Heart right ventricle (tissue), 16 donors: Measurements from ENCODE around the gene WDFY4. TPM values are rescaled to one million over a fixed set of nuclear protein-coding genes. Genes with fewer than 3 reads are reported as not detected.
A peak's percentile ranks its signal among the peaks of the same experiment; 100 is the strongest.

ENCODE experiments used
- ATAC-seq, 8 donors: fragments of 200-7000 bp; cut with Tn5 transposase; one replicate each; pipeline ENCODE4 v1.9.1; 2020; ENCODE audit warnings: mild to moderate bottlenecking in 8 of 8, moderate library complexity in 8 of 8, moderate number of reproducible peaks in 1 of 8
- DNase-seq, 2 donors: peaks; one replicate each; pipeline ENCODE4 v3.0.0-alpha.2; 2020
- H3K27ac ChIP-seq, 10 donors: fragments of 200-600 bp; sonication (generic) in 2 of 10; one replicate each; pipeline versions ENCODE4 v1.5.0 to v1.8.0; 2020 to 2022; ENCODE audit warnings: mild to moderate bottlenecking in 3 of 10
- H3K27me3 ChIP-seq, 7 donors: fragments of 200-600 bp; one replicate each; pipeline ENCODE4 v1.8.0; 2021 to 2022; ENCODE audit warnings: mild to moderate bottlenecking in 2 of 7
- H3K36me3 ChIP-seq, 9 donors: fragments of 200-600 bp; sonication (generic) in 1 of 9; one replicate each; pipeline versions ENCODE4 v1.5.0 to v1.8.0; 2020 to 2022; ENCODE audit warnings: mild to moderate bottlenecking in 2 of 9
- H3K4me1 ChIP-seq, 9 donors: fragments of 200-600 bp; sonication (generic) in 1 of 9; one replicate each; pipeline versions ENCODE4 v1.5.0 to v1.8.0; 2020 to 2022; ENCODE audit warnings: mild to moderate bottlenecking in 4 of 9
- H3K4me3 ChIP-seq, 10 donors: fragments of 200-600 bp; sonication (generic) in 2 of 10; one replicate each; pipeline versions ENCODE4 v1.5.0 to v1.8.0; 2020 to 2022; ENCODE audit warnings: mild to moderate bottlenecking in 7 of 10, moderate library complexity in 2 of 10
- H3K9me3 ChIP-seq, 11 donors: fragments of 200-600 bp in 10 of 11; sonication (generic) in 2 of 11; one replicate each; pipeline versions ENCODE4 v1.5.0 to v1.8.0; 2013 to 2022; ENCODE audit warnings: mild to moderate bottlenecking in 2 of 11, control low read depth in 1 of 11, moderate library complexity in 1 of 11
- CTCF ChIP-seq, 9 donors: fragments of 200-600 bp; sonication (generic) in 2 of 9; IDR thresholded peaks; one replicate each; pipeline versions ENCODE4 v1.5.0 to v1.8.0; 2021 to 2022; ENCODE audit warnings: antibody characterized with exemption in 9 of 9, mild to moderate bottlenecking in 5 of 9, moderate library complexity in 1 of 9
- WGBS, 2 donors: extraction: QIAGEN DNeasy Blood & Tissue Kit; methylation state at CpG; one replicate each; pipeline ENCODE4 v1.1.7; 2013; ENCODE audit warnings: inconsistent platforms in 1 of 2; 5-methylcytosine and 5-hydroxymethylcytosine counted together
- intact Hi-C, 10 donors: fragments of 100-400 bp; cut with DNase I; formaldehyde crosslinking; loops; one replicate each; pipeline versions ENCODE4 v1.11.1 to v1.14.2; 2022
- polyA plus RNA-seq, 2 donors: library from polyadenylated mRNA; stranded (reverse); fragments of 200-250 nt; gene quantifications; one replicate each; pipeline ENCODE4 v1.2.3, GENCODE V29; 2013
- total RNA-seq, 10 donors: library from RNA; stranded (reverse); fragmentation: NEBNext Ultra II Directional in 3 of 10; extraction: Animal tissue kit (Norgen Biotek cat#: 25700) in 3 of 10; gene quantifications; one replicate each; pipeline versions ENCODE4 v1.2.1 to v1.2.4, GENCODE V29; 2021 to 2023
- donor health status: Arrhythmogenic right ventricular cardiomyopathy.
- donor health status: ischemic (EF 13 %, LVEDD 7.1; RV severe dilation, severe dysfunction).
- donor health status: healthy with polysubstance abuse.
- donor health status: DM: no; HTN: yes; CAD: no.
- donor health status: DM: no; HTN: no; CAD: no.
- donor health status: ischemic (EF 25% LVEDD 6.9; RV normal size, moderate dysfunction).
- donor health status: ischemic (EF 25% LVEDD 5.7; RV mildly dilated, moderate dysfunction).
- donor health status: healthy.
- donor health status: DM: yes; HTN: yes; CAD: no.
- donor health status: Ischemic cardiomyopathy.
- donor health status: ischemic (EF 35%, LVEDD 5.7; RV mildly dilated, moderate dysfunction).
- donor health status: nonischemic (EF 11% LVEDD 7.7; RV severe dilation, severe dysfunction).
- donor health status: DM: yes; HTN: yes; CAD: no.
- donor health status: PGD.
- donor health status: ischemic (EF 29% LVEDD 5.4; RV normal size, mild dysfunction).
- donor health status: nonischemic (EF 23%, LVEDD 6.1; RV moderate dilation, normal function).

The WDFY4 gene
- total and polyA plus RNA-seq, 12 donors, result 0.59 to 7.4 (median 0.92) TPM

DNA sequence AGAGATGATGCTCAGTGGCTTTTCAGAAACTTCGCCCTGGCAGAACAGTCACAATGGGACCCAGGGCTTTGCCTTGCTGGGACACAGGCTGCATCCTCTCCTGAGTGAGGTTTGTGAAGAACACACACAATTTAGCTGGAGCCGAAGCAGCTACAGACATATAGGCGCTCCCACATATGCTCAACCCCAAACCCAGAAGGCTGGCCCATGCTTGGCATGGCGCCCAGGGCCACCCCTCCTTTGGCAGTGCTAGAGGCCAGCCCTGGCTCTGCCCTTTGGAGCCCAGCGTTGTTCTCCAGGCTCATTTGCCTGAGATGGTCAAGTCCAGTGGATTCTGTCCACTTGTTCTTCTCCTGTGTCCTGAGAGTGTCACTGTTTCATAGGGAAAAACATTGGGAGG lies 94.4 kb downstream of the WDFY4 start:
- 85 to 89% methylated on average over 5 of the region's 5 CpGs for WGBS, 2 donors
- no peak overlapping the region for H3K4me3 ChIP-seq
- no peak for DNase-seq
- H3K36me3 ChIP-seq, result peaks cover 0 to 31% (median 0%) of the 10 kb centered on the region in 9 donors
- intact Hi-C loops, result no loop called here
- ATAC-seq, result no peak
- peak in 1 of 9 donors; percentile 11 for TF ChIP-seq CTCF (IDR thresholded peaks at IDR 0.05)
- H3K4me1 ChIP-seq, result peaks cover 0 to 13% (median 0%) of the 10 kb centered on the region in 9 donors
- H3K27ac ChIP-seq, result no peak overlapping the region
- no peaks in the 10 kb centered on the region for H3K9me3 ChIP-seq
- H3K27me3 ChIP-seq, result no peaks in the 10 kb centered on the region

DNA sequence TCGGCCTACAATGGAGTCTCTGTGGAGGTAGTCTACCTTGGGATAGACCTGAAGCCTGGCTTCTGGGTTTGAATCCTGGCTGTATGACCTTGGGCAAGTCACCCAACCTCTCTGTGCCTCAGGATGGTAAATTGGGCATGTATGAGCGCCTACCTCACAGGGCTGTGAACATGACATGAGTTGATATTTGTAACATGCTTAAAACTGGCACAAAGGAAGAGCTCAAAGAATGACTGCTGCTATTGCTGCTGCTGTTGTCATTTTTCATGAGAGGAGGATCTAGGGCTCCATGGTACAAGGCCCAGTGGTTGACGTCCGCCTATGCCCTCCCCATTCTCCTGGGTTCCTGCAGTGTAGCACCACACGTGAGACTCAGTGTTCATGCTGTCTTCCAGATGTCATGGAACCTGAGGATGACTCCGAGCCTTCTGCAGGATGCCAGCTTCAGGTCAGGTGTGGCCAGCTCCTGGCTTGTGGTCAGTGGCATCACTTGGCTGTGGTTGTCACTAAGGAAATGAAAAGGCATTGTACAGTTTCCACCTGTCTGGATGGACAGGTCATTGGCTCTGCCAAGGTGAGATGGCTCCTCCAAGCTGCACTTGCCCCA lies 95.0 kb downstream of the WDFY4 start:
- H3K27me3 ChIP-seq, result no peaks in the 10 kb centered on the region
- DNase-seq (no peak), ATAC-seq (no peak)
- no peaks in the 10 kb centered on the region for H3K9me3 ChIP-seq
- H3K36me3 ChIP-seq, result peaks cover 0 to 31% (median 0%) of the 10 kb centered on the region in 9 donors
- intact Hi-C loops, result no loop called here
- H3K27ac ChIP-seq, result no peak overlapping the region
- WGBS, 2 donors, result 96 to 99% methylated on average over 6 of the region's 6 CpGs
- no peak overlapping the region for H3K4me3 ChIP-seq
- TF ChIP-seq CTCF (IDR thresholded peaks at IDR 0.05), result no peak
- peaks cover 0 to 13% (median 0%) of the 10 kb centered on the region in 9 donors for H3K4me1 ChIP-seq

DNA sequence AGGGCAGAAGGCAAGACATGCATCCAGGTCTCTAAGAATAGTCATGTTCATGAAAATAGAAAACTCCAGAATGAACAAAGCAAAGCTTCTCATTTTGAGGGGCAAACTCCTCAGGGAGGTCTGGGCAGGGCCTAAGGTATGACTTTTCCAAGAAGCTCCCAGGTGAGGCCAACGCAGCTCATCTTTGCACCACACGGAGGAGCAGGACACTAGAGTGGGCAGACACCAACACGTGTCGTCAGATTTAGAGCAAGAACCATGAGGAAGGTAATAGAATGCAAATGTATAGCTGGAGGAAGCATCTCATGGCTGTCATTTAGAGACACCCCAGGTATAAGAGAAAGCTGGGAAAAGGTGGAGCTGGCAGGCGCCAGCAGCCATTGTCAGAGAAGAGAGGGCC lies 95.7 kb downstream of the WDFY4 start:
- no peak overlapping the region for H3K4me3 ChIP-seq
- 95 to 99% methylated on average over 5 of the region's 5 CpGs for WGBS, 2 donors
- H3K4me1 ChIP-seq, result peaks cover 0 to 13% (median 0%) of the 10 kb centered on the region in 9 donors

DNA sequence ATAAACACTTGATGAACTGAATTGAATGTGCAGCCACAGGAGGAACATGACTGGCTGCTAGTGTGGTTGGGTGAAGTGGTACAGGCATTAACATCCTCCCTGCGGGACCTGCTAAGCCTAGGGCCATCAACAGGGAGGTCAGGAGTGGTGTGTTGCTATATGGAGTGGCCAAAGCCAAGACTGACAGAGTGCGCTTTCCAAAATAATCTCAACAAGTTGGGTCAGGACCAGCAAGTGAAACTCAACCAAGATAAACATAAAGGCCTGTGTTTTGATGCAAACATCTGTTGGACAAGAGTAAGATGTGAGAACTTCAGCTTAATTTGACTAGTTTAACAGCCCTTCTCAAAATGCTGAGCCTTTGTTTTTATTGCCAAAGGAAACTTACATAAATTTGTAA lies 97.7 kb downstream of the WDFY4 start:
- no peak for TF ChIP-seq CTCF (IDR thresholded peaks at IDR 0.05)
- H3K4me1 ChIP-seq, result peaks cover 0 to 13% (median 0%) of the 10 kb centered on the region in 9 donors
- H3K4me3 ChIP-seq, result no peak overlapping the region
- H3K27me3 ChIP-seq, result no peaks in the 10 kb centered on the region
- 48 to 62% methylated on average over 2 of the region's 2 CpGs for WGBS, 2 donors
- intact Hi-C loops, result no loop called here
- DNase-seq (no peak), ATAC-seq (peak in 4 of 8 donors; percentile 48 to 61 (median 51))
- H3K9me3 ChIP-seq, result peaks cover 0 to 4% (median 0%) of the 10 kb centered on the region in 11 donors
- peak overlapping the region in 1 of 10 donors; percentile 16 for H3K27ac ChIP-seq
- H3K36me3 ChIP-seq, result peaks cover 0 to 24% (median 0%) of the 10 kb centered on the region in 9 donors

More for the DNA sequence above, 95.7 kb downstream of the WDFY4 start:
- Histone ChIP-seq H3K9me3 (no peaks in the 10 kb centered on the region), H3K27me3 (no peaks in the 10 kb centered on the region), H3K36me3 (peaks cover 0 to 31% (median 0%) of the 10 kb centered on the region in 9 donors), H3K27ac (no peak overlapping the region)
- no peak for TF ChIP-seq CTCF (IDR thresholded peaks at IDR 0.05)
- intact Hi-C loops, result no loop called here
- DNase-seq, result no peak
- ATAC-seq, result no peak
